ENCODE results near the gene RCSD1. TPM values are rescaled to one million over a fixed set of nuclear protein-coding genes. Genes with fewer than 3 reads are reported as not detected.

Gene RCSD1
- total and polyA plus RNA-seq, 12 donors: 3.3 to 15.4 (median 9.4) TPM

GRCh38 chr1:167667536-167667935 is 37.5 kb downstream of the RCSD1 start:
- intact Hi-C loops (cut with DNase I): no loop called here
- Histone ChIP-seq H3K36me3 (replicated peaks in 1 of 2) (no peaks in the 10 kb centered on the region), H3K27ac (no peak overlapping the region), H3K4me3 (no peak overlapping the region), H3K4me1 (replicated peaks in 1 of 2) (peaks cover 16 to 37% of the 10 kb centered on the region in 2 donors), H3K27me3 (no peaks in the 10 kb centered on the region), H3K9me3 (replicated peaks in 1 of 3) (no peaks in the 10 kb centered on the region)
- DNase-seq: no peak
- TF ChIP-seq, protein P1, sequence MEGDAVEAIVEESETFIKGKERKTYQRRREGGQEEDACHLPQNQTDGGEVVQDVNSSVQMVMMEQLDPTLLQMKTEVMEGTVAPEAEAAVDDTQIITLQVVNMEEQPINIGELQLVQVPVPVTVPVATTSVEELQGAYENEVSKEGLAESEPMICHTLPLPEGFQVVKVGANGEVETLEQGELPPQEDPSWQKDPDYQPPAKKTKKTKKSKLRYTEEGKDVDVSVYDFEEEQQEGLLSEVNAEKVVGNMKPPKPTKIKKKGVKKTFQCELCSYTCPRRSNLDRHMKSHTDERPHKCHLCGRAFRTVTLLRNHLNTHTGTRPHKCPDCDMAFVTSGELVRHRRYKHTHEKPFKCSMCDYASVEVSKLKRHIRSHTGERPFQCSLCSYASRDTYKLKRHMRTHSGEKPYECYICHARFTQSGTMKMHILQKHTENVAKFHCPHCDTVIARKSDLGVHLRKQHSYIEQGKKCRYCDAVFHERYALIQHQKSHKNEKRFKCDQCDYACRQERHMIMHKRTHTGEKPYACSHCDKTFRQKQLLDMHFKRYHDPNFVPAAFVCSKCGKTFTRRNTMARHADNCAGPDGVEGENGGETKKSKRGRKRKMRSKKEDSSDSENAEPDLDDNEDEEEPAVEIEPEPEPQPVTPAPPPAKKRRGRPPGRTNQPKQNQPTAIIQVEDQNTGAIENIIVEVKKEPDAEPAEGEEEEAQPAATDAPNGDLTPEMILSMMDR (IDR thresholded peaks at IDR 0.05): no peak
- TF ChIP-seq POLR2A (IDR thresholded peaks at IDR 0.05): no peak
- WGBS, 4 donors: 83 to 94% (median 89%) methylated on average over 2 of the region's 2 CpGs

DNA sequence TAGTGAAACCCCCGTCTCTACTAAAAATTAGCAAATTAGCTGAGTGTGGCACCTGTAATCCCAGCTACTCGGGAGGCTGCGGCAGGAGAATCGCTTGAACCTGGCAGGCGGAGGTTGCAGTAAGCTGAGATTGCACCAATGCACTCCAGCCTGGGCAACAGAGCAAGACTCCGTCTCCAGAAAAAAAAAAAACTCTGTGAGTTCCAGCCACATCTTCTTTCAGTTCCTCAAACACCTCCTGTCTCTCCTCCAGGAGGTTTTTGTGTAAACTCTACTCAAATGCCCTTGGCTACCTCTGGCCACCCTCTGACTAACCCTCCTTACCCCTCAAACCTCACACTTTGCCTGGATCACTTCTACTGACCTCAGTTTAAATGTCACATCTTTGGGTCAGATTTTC is 38.1 kb downstream of the RCSD1 start:
- intact Hi-C loops (cut with DNase I): no loop called here
- 76 to 94% (median 85%) methylated on average over 6 of the region's 6 CpGs for WGBS, 4 donors
- TF ChIP-seq, protein P1 (IDR thresholded peaks at IDR 0.05): no peak
- TF ChIP-seq POLR2A (IDR thresholded peaks at IDR 0.05): no peak
- no peak overlapping the region for H3K27ac ChIP-seq
- no peaks in the 10 kb centered on the region for H3K36me3 ChIP-seq (replicated peaks in 1 of 2)
- H3K9me3 ChIP-seq (replicated peaks in 1 of 3): no peaks in the 10 kb centered on the region
- DNase-seq: no peak
- H3K4me3 ChIP-seq: no peak overlapping the region
- peaks cover 13 to 32% of the 10 kb centered on the region in 2 donors for H3K4me1 ChIP-seq (replicated peaks in 1 of 2)
- no peaks in the 10 kb centered on the region for H3K27me3 ChIP-seq

DNA sequence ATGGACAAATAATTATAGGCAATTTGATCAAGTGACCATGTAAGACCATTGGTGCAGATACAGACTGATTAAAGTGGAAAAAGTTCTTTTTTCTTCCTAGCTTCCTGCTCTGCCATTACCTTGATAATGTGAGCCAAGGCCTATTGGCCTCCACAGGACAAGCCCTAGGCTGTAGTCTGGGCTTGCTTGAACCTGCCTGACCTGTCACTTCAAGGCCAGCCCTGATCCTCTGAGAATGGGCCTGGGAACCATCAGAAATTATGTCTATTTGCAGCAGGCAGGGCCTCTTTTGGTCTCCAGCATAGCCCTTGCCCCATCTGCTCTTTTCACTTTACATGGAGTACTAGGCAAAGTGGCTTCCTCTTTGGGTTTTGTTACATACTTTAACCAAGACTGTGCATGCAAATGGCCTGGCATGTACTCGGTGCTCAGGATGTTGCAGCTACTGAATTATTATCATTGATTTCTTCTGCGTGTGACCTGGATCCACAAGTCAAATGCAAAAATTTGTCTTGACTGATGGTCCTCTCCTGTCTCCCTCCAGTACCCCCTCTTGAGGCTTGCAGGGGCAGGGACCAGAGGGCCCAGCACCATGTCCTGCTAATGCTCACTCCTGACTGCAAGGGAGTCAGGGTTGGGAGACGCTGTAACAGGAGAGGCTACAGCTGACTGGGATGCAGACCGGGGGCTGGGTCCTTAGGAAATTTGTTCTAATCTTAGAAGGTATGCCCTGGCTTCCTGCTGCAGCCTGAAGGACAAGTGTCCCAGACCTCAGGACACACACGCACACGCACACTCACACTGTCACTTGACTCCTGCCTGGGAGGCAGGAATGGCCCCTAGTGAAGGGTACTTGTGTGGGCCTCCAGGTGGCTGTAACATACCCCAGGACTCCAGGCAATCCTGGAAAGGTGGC is 39.4 kb downstream of the RCSD1 start:
- Histone ChIP-seq H3K36me3 (replicated peaks in 1 of 2) (no peaks in the 10 kb centered on the region), H3K27me3 (no peaks in the 10 kb centered on the region), H3K9me3 (replicated peaks in 1 of 3) (no peaks in the 10 kb centered on the region), H3K27ac (no peak overlapping the region), H3K4me1 (replicated peaks in 1 of 2) (peaks cover 5 to 26% of the 10 kb centered on the region in 2 donors), H3K4me3 (no peak overlapping the region)
- DNase-seq: no peak
- intact Hi-C loops (cut with DNase I): no loop called here
- TF ChIP-seq, protein P1 (IDR thresholded peaks at IDR 0.05): no peak
- no peak for TF ChIP-seq POLR2A (IDR thresholded peaks at IDR 0.05)
- WGBS, 4 donors: 71 to 83% (median 76%) methylated on average over 2 to 6 of the region's 6 CpGs

- no peak for TF ChIP-seq POLR2A (IDR thresholded peaks at IDR 0.05)
- TF ChIP-seq, protein P1 (IDR thresholded peaks at IDR 0.05): no peak
- H3K36me3 ChIP-seq (replicated peaks in 1 of 2): no peaks in the 10 kb centered on the region
- H3K4me1 ChIP-seq (replicated peaks in 1 of 2): peaks cover 5 to 26% of the 10 kb centered on the region in 2 donors
- no peak for DNase-seq
- no peaks in the 10 kb centered on the region for H3K27me3 ChIP-seq
- no peak overlapping the region for H3K4me3 ChIP-seq
- intact Hi-C loops (cut with DNase I): no loop called here
- 88 to 100% (median 92%) methylated on average over 2 of the region's 2 CpGs for whole genome bisulfite sequencing, 4 donors
- no peaks in the 10 kb centered on the region for H3K9me3 ChIP-seq (replicated peaks in 1 of 3)
- no peak overlapping the region for H3K27ac ChIP-seq
These were observed 40.5 kb downstream of the RCSD1 start for GRCh38 chr1:167670563-167670962.
